OCI-LY7 (cell line): Measurements from ENCODE around the gene ENOX1. TPM values are rescaled to one million over a fixed set of nuclear protein-coding genes. Genes with fewer than 3 reads are reported as not detected.

Source experiments
- BruUV-seq: library from RNA; stranded (reverse); fragments of 400-500 nt; replicated peaks from 2 replicates; lab custom pipeline; 2021; lab: Mats Ljungman, UMichigan
- CTCF ChIA-PET: fragments of 300-600 bp; sonication (Branson Sonifier 250); formaldehyde crosslinking; loops from one replicate; lab custom pipeline; 2022; ENCODE audit warnings: antibody characterized with exemption; ENCODE audit not compliant: unreplicated experiment; lab: Charles Lee
- POLR2A ChIA-PET: fragments of 300-600 bp; sonication (Branson Sonifier 250); formaldehyde crosslinking; loops from one replicate; lab custom pipeline; 2022; ENCODE audit warnings: antibody characterized with exemption; lab: Charles Lee
- DNase-seq: peaks from one replicate; pipeline ENCODE4 v3.0.0-alpha.2; 2015; ENCODE audit warnings: low spot score
- H2AFZ ChIP-seq: fragments of 200-600 bp; sonication (generic), shearing (Covaris generic); 2 replicates; pipeline ENCODE4 v1.6.1; 2014; ENCODE audit warnings: mild to moderate bottlenecking, antibody characterized with exemption, low read length, moderate library complexity
- H3K27ac ChIP-seq: fragments of 200-600 bp; sonication (generic); 2 replicates; pipeline ENCODE4 v1.5.1; 2014; ENCODE audit warnings: mixed run types, low read depth, mild to moderate bottlenecking, moderate library complexity, low read length, inconsistent platforms; ENCODE audit not compliant: poor library complexity, severe bottlenecking
- H3K36me3 ChIP-seq: fragments of 200-600 bp; sonication (generic); 2 replicates; pipeline ENCODE4 v1.6.1; 2014; ENCODE audit warnings: mild to moderate bottlenecking, antibody characterized with exemption, low read length, moderate library complexity, mixed read lengths; ENCODE audit not compliant: insufficient read depth
- H3K4me1 ChIP-seq: fragments of 200-600 bp; sonication (generic); 2 replicates; pipeline ENCODE4 v1.5.1; 2014; ENCODE audit warnings: mild to moderate bottlenecking, low read length; ENCODE audit not compliant: insufficient read depth, poor library complexity, severe bottlenecking
- H3K4me2 ChIP-seq: fragments of 200-600 bp; sonication (generic); 2 replicates; pipeline ENCODE4 v1.6.1; 2014; ENCODE audit warnings: mild to moderate bottlenecking, low read length
- H3K4me3 ChIP-seq: fragments of 200-600 bp; sonication (generic); 2 replicates; pipeline ENCODE4 v1.5.1; 2014; ENCODE audit warnings: mild to moderate bottlenecking, low read depth, low read length; ENCODE audit not compliant: poor library complexity, severe bottlenecking
- H3K79me2 ChIP-seq: fragments of 200-600 bp; sonication (generic); 2 replicates; pipeline ENCODE4 v1.6.1; 2016; ENCODE audit warnings: low read depth, mild to moderate bottlenecking, low read length, moderate library complexity, mixed read lengths; ENCODE audit not compliant: insufficient read depth
- H3K9me2 ChIP-seq: fragments of 200-600 bp; sonication (generic); 2 replicates; pipeline ENCODE4 v1.6.1; 2016; ENCODE audit warnings: mild to moderate bottlenecking, low read length, mixed read lengths; ENCODE audit not compliant: insufficient read depth
- H3K9me3 ChIP-seq: fragments of 200-600 bp; sonication (generic); 2 replicates; pipeline ENCODE4 v1.6.1; 2014; ENCODE audit warnings: mild to moderate bottlenecking, mixed run types, low read length, mixed read lengths
- H4K20me1 ChIP-seq: fragments of 200-600 bp; sonication (generic); 2 replicates; pipeline ENCODE4 v1.6.1; 2014; ENCODE audit warnings: mild to moderate bottlenecking, antibody characterized with exemption, low read length, moderate library complexity, mixed read lengths; ENCODE audit not compliant: insufficient read depth
- EZH2phosphoT487 ChIP-seq: fragments of 200-600 bp; sonication (generic); IDR thresholded peaks from 2 replicates; pipeline ENCODE4 v1.6.1; 2018; ENCODE audit warnings: low read depth, borderline replicate concordance, mild to moderate bottlenecking, mixed run types, antibody characterized with exemption, low read length, moderate library complexity, mixed read lengths
- intact Hi-C: fragments of 100-400 bp; cut with micrococcal nuclease; formaldehyde crosslinking; loops from one replicate; pipeline ENCODE4 v1.10.0; 2022; ENCODE audit not compliant: unreplicated experiment
- small RNA-seq: library from RNA; depleted of rRNA; stranded (forward); fragments of <200 nt; gene quantifications from one replicate; pipeline ENCODE3, GENCODE V24; 2014
- total RNA-seq, 2 experiments: library from RNA; depleted of rRNA in 1 of 2; stranded (reverse); fragments of >200 nt in 1 of 2; shearing (Covaris generic) in 1 of 2; gene quantifications; 2 replicates each; pipeline ENCODE4 v1.2.3, GENCODE V29; 2014 to 2022
- TF ChIP-seq, protein P1 (sequence below): fragments of 200-600 bp; sonication (generic); conservative IDR thresholded peaks from 2 replicates; pipeline ENCODE4 v1.5.1; 2014; ENCODE audit warnings: mild to moderate bottlenecking, antibody characterized with exemption, low read length, moderate library complexity, mixed read lengths

Gene ENOX1
- total RNA-seq, 2 experiments from 2014 or later: 0.03 TPM; not detected in 1

GRCh38 chr13:43167731-43168130 lies 619.0 kb downstream of the ENOX1 start:
- CTCF ChIA-PET: no interaction called here
- Histone ChIP-seq H3K9me2 (no peaks in the 10 kb centered on the region), H3K36me3 (no peaks in the 10 kb centered on the region), H3K4me1 (no peaks in the 10 kb centered on the region), H3K79me2 (no peaks in the 10 kb centered on the region), H3K27ac (no peak overlapping the region), H3K4me2 (no peak overlapping the region), H3K4me3 (no peak overlapping the region), H2AFZ (no peak overlapping the region), H4K20me1 (no peaks in the 10 kb centered on the region), H3K9me3 (no peaks in the 10 kb centered on the region)
- TF ChIP-seq EZH2phosphoT487: no peak
- TF ChIP-seq, protein P1, sequence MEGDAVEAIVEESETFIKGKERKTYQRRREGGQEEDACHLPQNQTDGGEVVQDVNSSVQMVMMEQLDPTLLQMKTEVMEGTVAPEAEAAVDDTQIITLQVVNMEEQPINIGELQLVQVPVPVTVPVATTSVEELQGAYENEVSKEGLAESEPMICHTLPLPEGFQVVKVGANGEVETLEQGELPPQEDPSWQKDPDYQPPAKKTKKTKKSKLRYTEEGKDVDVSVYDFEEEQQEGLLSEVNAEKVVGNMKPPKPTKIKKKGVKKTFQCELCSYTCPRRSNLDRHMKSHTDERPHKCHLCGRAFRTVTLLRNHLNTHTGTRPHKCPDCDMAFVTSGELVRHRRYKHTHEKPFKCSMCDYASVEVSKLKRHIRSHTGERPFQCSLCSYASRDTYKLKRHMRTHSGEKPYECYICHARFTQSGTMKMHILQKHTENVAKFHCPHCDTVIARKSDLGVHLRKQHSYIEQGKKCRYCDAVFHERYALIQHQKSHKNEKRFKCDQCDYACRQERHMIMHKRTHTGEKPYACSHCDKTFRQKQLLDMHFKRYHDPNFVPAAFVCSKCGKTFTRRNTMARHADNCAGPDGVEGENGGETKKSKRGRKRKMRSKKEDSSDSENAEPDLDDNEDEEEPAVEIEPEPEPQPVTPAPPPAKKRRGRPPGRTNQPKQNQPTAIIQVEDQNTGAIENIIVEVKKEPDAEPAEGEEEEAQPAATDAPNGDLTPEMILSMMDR: no peak
- intact Hi-C loops: no loop called here
- no TSS peak for BruUV-seq
- DNase-seq: no peak
- POLR2A ChIA-PET: no interaction called here

GRCh38 chr13:43166644-43167457 lies 619.9 kb downstream of the ENOX1 start:
- Histone ChIP-seq H3K36me3 (no peaks in the 10 kb centered on the region), H3K4me3 (no peak overlapping the region), H3K9me3 (no peaks in the 10 kb centered on the region), H3K27ac (no peak overlapping the region), H4K20me1 (no peaks in the 10 kb centered on the region), H3K9me2 (no peaks in the 10 kb centered on the region), H3K4me2 (no peak overlapping the region), H3K4me1 (no peaks in the 10 kb centered on the region), H3K79me2 (no peaks in the 10 kb centered on the region), H2AFZ (no peak overlapping the region)
- TF ChIP-seq, protein P1: no peak
- no peak for TF ChIP-seq EZH2phosphoT487
- intact Hi-C loops: no loop called here
- no TSS peak for BruUV-seq
- CTCF ChIA-PET: no interaction called here
- POLR2A ChIA-PET: interaction anchor here (0.6 kb wide), 1 partner anchor 26 kb away, joined by 3 read pairs; no protein-coding TSS in a partner anchor
- DNase-seq: no peak

Small RNA genes within 50 kb of the gene (small RNA-seq; reads per million reads assigned to genes)
- not detected for gene AL162713.1

Other genes with a start within 250 kb of the ENOX1 start
- gene CCDC122, start 92.8 kb upstream of the ENOX1 start, total RNA-seq (2014; rRNA removed; shearing (Covaris generic)): 4.0 and 4.6 TPM in 2 replicates
- 19.8 and 21.6 TPM in 2 replicates for gene CCDC122, start 92.8 kb upstream of the ENOX1 start, total RNA-seq (2022)
- gene LACC1, start 92.9 kb upstream of the ENOX1 start, total RNA-seq (2014; rRNA removed; shearing (Covaris generic)): 2.9 and 3.5 TPM in 2 replicates
- 11.0 and 11.3 TPM in 2 replicates for gene LACC1, start 92.9 kb upstream of the ENOX1 start, total RNA-seq (2022)